ENCODE data around the gene SUPT20H. TPM values are rescaled to one million over a fixed set of nuclear protein-coding genes. Genes with fewer than 3 reads are reported as not detected.

Gene SUPT20H
- polyA plus RNA-seq, 3 donors, result 24.7 to 39.8 (median 35.5) TPM

- Histone ChIP-seq H3K4me3 (replicated peaks in 1 of 3; ENCODE audit: low read depth in 2 of 3, low read length in 3 of 3) (no peak overlapping the region), H3K9me3 (replicated peaks in 1 of 2; ENCODE audit: control insufficient read depth in 1 of 2, insufficient read depth in 1 of 2, low read length in 2 of 2) (no peaks in the 10 kb centered on the region), H3K4me2 (replicated peaks; ENCODE audit: extremely low read depth, low read length, poor library complexity, severe bottlenecking) (no peak overlapping the region), H3K9ac (ENCODE audit: insufficient read depth, low read length, poor library complexity, severe bottlenecking) (no peak overlapping the region), H3K4me1 (ENCODE audit: control insufficient read depth in 1 of 2, insufficient read depth in 2 of 2, low read length in 2 of 2) (no peaks in the 10 kb centered on the region), H3K79me2 (ENCODE audit: insufficient read depth, low read length) (peaks cover 3% of the 10 kb centered on the region), H3K36me3 (replicated peaks in 1 of 2; ENCODE audit: control insufficient read depth in 1 of 2, insufficient read depth in 2 of 2, low read length in 2 of 2) (peaks cover 88 to 100% of the 10 kb centered on the region in 2 donors), H4K20me1 (ENCODE audit: insufficient read depth, low read length) (peaks cover 4% of the 10 kb centered on the region), H2AFZ (ENCODE audit: insufficient read depth, low read depth, low read length, poor library complexity, severe bottlenecking) (no peak overlapping the region), H3K27me3 (ENCODE audit: control insufficient read depth in 2 of 2, insufficient read depth in 2 of 2, low read length in 2 of 2) (no peaks in the 10 kb centered on the region), H3K27ac (ENCODE audit: low read depth in 1 of 2, low read length in 2 of 2) (no peak overlapping the region)
- Mint-ChIP-seq H3K27ac (no peak overlapping the region), H3K4me1 (no peaks in the 10 kb centered on the region), H3K4me3 (no peak overlapping the region), H3K9me3 (no peaks in the 10 kb centered on the region), H3K36me3 (peaks cover 74 to 78% of the 10 kb centered on the region in 2 donors), H3K27me3 (ENCODE audit: low read depth in 3 of 3) (no peaks in the 10 kb centered on the region)
- 79% methylated on average over 4 of the region's 5 CpGs for WGBS (ENCODE audit: insufficient coverage)
- DNase-seq, result no peak
- TF ChIP-seq CTCF (IDR thresholded peaks at IDR 0.05), result no peak
- intact Hi-C loops (cut with micrococcal nuclease), result loop anchor here in 1 of 2 donors (10.0 kb wide), 1 partner anchor 45 kb away; the partner anchor contains the start of gene SUPT20H
Measured at GRCh38 chr13:37009692-37010091, 49.8 kb downstream of the SUPT20H start.

- no peak for TF ChIP-seq CTCF (IDR thresholded peaks at IDR 0.05)
- Histone ChIP-seq H3K9ac (ENCODE audit: insufficient read depth, low read length, poor library complexity, severe bottlenecking) (no peak overlapping the region), H3K36me3 (replicated peaks in 1 of 2; ENCODE audit: control insufficient read depth in 1 of 2, insufficient read depth in 2 of 2, low read length in 2 of 2) (peaks cover 31 to 42% of the 10 kb centered on the region in 2 donors), H3K27me3 (ENCODE audit: control insufficient read depth in 2 of 2, insufficient read depth in 2 of 2, low read length in 2 of 2) (no peaks in the 10 kb centered on the region), H2AFZ (ENCODE audit: insufficient read depth, low read depth, low read length, poor library complexity, severe bottlenecking) (no peak overlapping the region), H3K4me3 (replicated peaks in 1 of 3; ENCODE audit: low read depth in 2 of 3, low read length in 3 of 3) (no peak overlapping the region), H3K79me2 (ENCODE audit: insufficient read depth, low read length) (peaks cover 41% of the 10 kb centered on the region), H3K27ac (ENCODE audit: low read depth in 1 of 2, low read length in 2 of 2) (no peak overlapping the region), H3K9me3 (replicated peaks in 1 of 2; ENCODE audit: control insufficient read depth in 1 of 2, insufficient read depth in 1 of 2, low read length in 2 of 2) (no peaks in the 10 kb centered on the region), H3K4me2 (replicated peaks; ENCODE audit: extremely low read depth, low read length, poor library complexity, severe bottlenecking) (no peak overlapping the region), H4K20me1 (ENCODE audit: insufficient read depth, low read length) (no peaks in the 10 kb centered on the region), H3K4me1 (ENCODE audit: control insufficient read depth in 1 of 2, insufficient read depth in 2 of 2, low read length in 2 of 2) (peaks cover 17 to 25% of the 10 kb centered on the region in 2 donors)
- H3K4me1 Mint-ChIP-seq, result peaks cover 24% of the 10 kb centered on the region
- peaks cover 25 to 32% of the 10 kb centered on the region in 2 donors for H3K36me3 Mint-ChIP-seq
- intact Hi-C loops (cut with micrococcal nuclease), result loop anchor here (5.0 to 10.0 kb wide), 2 partner anchors 53 to 655 kb away; partner anchors contain the start of genes SPART (in 1 of the 2) and SUPT20H (in 1 of the 2)
- DNase-seq, result no peak
- no peak overlapping the region for H3K4me3 Mint-ChIP-seq
- no peaks in the 10 kb centered on the region for H3K9me3 Mint-ChIP-seq
- no peaks in the 10 kb centered on the region for H3K27me3 Mint-ChIP-seq (ENCODE audit: low read depth in 3 of 3)
- H3K27ac Mint-ChIP-seq, result no peak overlapping the region
- WGBS (ENCODE audit: insufficient coverage), result no CpG with 5 or more reads among the region's 3 CpGs
Measured at GRCh38 chr13:37001921-37002250, 57.6 kb downstream of the SUPT20H start.
